ENCODE results near the gene CARS1.

The CARS1 gene

DNA sequence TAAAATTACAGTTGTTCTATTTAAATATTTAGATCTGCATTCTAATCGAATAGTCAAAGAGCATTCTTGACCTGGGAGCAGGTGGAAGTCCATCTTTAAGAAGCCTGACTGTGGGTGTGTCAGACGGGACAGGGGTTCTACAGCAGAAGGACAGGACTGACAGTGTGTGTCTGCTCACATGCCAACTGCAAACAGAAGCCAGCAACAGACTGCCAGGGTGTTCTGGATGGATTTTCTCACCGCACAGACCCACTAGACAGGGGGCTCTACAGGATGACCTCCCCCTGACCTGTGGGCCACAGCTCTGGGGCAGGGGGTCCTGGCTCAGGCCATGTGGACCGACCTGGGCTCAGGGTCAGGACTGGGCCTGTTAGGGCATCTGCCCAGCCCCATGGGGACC, 42.3 kb downstream of the CARS1 start:
- no peaks in the 10 kb centered on the region for H3K9me3 Mint-ChIP-seq
- H3K27me3 Mint-ChIP-seq (ENCODE audit: low read depth), result no peaks in the 10 kb centered on the region
- H3K4me3 Mint-ChIP-seq, result no peak overlapping the region
- H3K27ac Mint-ChIP-seq, result no peak overlapping the region
- H3K36me3 Mint-ChIP-seq (ENCODE audit: low read depth), result peaks cover 23% of the 10 kb centered on the region
- H3K4me1 Mint-ChIP-seq, result no peaks in the 10 kb centered on the region
- TF ChIP-seq CTCF (IDR thresholded peaks at IDR 0.05; ENCODE audit: unreplicated experiment in 3 of 3), result no peak

GRCh38 chr11:3014057-3014938, 42.9 kb downstream of the CARS1 start:
- no peak for TF ChIP-seq CTCF (IDR thresholded peaks at IDR 0.05; ENCODE audit: unreplicated experiment in 3 of 3)
- peaks cover 28% of the 10 kb centered on the region for H3K36me3 Mint-ChIP-seq (ENCODE audit: low read depth)
- no peaks in the 10 kb centered on the region for H3K9me3 Mint-ChIP-seq
- no peak overlapping the region for H3K4me3 Mint-ChIP-seq
- H3K4me1 Mint-ChIP-seq, result no peaks in the 10 kb centered on the region
- H3K27ac Mint-ChIP-seq, result peak overlapping the region in 1 of 3 experiments; percentile 39
- no peaks in the 10 kb centered on the region for H3K27me3 Mint-ChIP-seq (ENCODE audit: low read depth)

DNA sequence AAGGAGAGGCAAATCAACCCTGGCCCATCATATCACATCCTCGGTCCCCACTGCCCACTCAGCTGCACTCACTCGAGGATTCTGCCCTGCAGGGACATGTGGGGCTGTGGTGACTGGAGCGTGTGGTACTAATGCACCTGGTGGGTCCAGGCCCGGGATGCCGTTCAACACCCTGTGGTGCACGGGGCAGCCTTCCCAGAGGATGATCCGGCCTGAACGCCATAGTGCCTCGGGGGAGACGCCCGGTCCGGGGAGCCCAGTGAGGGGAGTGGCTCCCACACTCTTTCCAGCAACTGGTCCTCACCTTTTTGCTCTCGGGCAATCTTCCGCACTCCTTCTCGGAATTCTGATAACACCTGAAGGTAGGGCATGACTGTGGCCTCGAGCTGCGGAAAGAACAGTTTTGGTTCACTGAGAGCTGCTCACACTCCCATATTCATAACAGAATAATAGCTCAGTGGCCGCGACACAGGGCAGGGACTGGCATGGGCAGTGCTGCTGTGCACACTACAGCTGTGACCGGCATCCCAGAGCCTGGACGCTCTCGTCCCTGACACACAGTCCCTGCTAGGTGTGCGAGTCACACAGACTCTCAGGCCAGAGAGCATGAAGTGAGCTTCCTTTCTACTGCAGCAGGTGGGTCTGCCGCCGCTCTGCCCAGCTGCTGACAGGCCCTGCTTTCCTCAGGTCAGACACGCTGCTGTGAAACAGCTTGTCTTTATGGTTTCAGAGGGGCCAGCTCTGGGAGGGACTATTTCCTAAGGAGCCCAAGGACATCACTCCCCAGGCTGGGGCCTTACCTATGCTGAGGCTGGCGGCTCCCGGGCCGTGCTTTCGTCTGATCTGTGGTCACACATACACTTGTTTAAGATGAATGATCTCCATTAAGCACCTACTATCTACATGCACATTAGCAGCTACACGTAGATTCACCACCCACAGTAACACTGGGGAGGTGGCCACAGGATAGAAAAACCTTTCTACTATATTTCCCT, 45.0 kb downstream of the CARS1 start:
- Mint-ChIP-seq H3K36me3 (ENCODE audit: low read depth) (peaks cover 23% of the 10 kb centered on the region), H3K4me1 (no peaks in the 10 kb centered on the region), H3K9me3 (no peaks in the 10 kb centered on the region), H3K4me3 (no peak overlapping the region), H3K27ac (no peak overlapping the region), H3K27me3 (ENCODE audit: low read depth) (no peaks in the 10 kb centered on the region)
- no peak for TF ChIP-seq CTCF (IDR thresholded peaks at IDR 0.05; ENCODE audit: unreplicated experiment in 3 of 3)

DNA sequence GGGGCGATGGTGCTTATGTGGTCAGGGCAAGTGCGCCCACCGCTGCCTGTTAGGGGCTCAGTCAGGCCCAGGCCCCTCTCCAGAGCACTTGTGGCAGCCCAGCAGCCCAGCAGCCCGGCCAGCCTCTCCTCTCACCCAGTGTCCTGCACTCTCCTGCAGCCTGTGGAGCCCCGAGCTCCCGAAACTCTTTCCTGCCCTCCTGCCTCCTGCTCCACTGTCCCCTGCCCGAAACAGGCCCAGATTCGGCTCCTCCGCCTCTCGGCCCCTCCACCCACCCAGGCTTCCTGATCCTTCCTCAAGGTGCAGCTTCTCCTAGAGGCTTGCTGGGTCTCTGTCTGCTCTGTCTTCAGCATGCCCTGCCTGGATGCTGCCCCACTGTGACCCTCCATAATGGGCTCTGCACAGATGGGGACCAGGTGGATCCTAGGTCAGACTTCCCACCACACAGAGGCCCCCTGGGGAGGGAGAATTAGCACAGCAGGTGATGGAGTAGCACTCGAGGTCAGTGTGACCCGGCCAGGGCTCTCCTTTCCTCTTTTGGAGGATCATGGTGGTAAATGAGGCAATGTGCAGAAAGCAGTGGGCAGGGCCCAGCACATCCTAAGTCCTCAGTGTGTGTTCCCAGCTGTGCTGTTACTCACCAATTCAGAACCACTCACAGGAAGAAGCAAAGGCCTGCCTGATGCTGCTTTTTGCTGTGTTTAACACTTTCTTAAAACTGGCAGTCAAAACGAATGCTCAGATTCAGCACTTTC, 46.5 kb downstream of the CARS1 start:
- TF ChIP-seq CTCF (IDR thresholded peaks at IDR 0.05; ENCODE audit: unreplicated experiment in 3 of 3), result no peak
- no peaks in the 10 kb centered on the region for H3K27me3 Mint-ChIP-seq (ENCODE audit: low read depth)
- no peak overlapping the region for H3K4me3 Mint-ChIP-seq
- H3K4me1 Mint-ChIP-seq, result no peaks in the 10 kb centered on the region
- peaks cover 26% of the 10 kb centered on the region for H3K36me3 Mint-ChIP-seq (ENCODE audit: low read depth)
- H3K9me3 Mint-ChIP-seq, result no peaks in the 10 kb centered on the region
- no peak overlapping the region for H3K27ac Mint-ChIP-seq

GRCh38 chr11:3010004-3010403, 47.2 kb downstream of the CARS1 start:
- no peak overlapping the region for H3K27ac Mint-ChIP-seq
- H3K36me3 Mint-ChIP-seq (ENCODE audit: low read depth), result peaks cover 24% of the 10 kb centered on the region
- no peaks in the 10 kb centered on the region for H3K27me3 Mint-ChIP-seq (ENCODE audit: low read depth)
- no peaks in the 10 kb centered on the region for H3K4me1 Mint-ChIP-seq
- no peak for TF ChIP-seq CTCF (IDR thresholded peaks at IDR 0.05; ENCODE audit: unreplicated experiment in 3 of 3)
- no peaks in the 10 kb centered on the region for H3K9me3 Mint-ChIP-seq
- H3K4me3 Mint-ChIP-seq, result no peak overlapping the region
